K562 (cell line): ENCODE results near the gene RASSF7. TPM values are rescaled to one million over a fixed set of nuclear protein-coding genes. Genes with fewer than 3 reads are reported as not detected.

ENCODE experiments used
- ATAC-seq: fragments of 200-7000 bp; cut with Tn5 transposase; 3 replicates; pipeline ENCODE4 v1.9.1; 2020; ENCODE audit warnings: moderate library complexity
- BruUV-seq: library from RNA; stranded (reverse); fragments of 400-500 nt; replicated peaks from 2 replicates; lab custom pipeline; 2021; lab: Mats Ljungman, UMichigan
- CTCF ChIA-PET: fragments of 300-600 bp; formaldehyde crosslinking; extraction: SDS; loops from one replicate; lab custom pipeline; 2021; ENCODE audit warnings: low intra/inter-chr PET ratio; lab: Yijun Ruan, JAX
- POLR2A ChIA-PET: fragments of 300-600, 350-650 bp; sonication (Branson Sonifier 250); formaldehyde crosslinking; extraction: SDS; loops from one replicate; lab custom pipeline; 2021; ENCODE audit warnings: antibody characterized with exemption, inconsistent platforms; lab: Yijun Ruan, JAX
- DNase-seq, 4 experiments: peaks; one replicate each; pipeline versions ENCODE4 v3.0.0 to v3.0.0-alpha.2; 2011 to 2018; ENCODE audit warnings: low spot score in 3 of 4, mixed read lengths in 3 of 4; ENCODE audit errors: extremely low read depth in 1 of 4
- FAIRE-seq: peaks from 2 replicates; lab custom pipeline; 2011; peaks lifted over from hg19 to GRCh38; lab: Jason Lieb, UNC
- H2AFZ ChIP-seq: 2 replicates; pipeline ENCODE4 v1.6.0; 2011; ENCODE audit warnings: low read depth, low read length, control low read depth, inconsistent platforms
- H3K27ac ChIP-seq: fragments of 200-600 bp; 3 replicates; pipeline ENCODE4 v1.8.0; 2011; ENCODE audit warnings: low read depth, mild to moderate bottlenecking, control low read depth, inconsistent platforms, low read length, moderate library complexity, mixed read lengths; ENCODE audit errors: extremely low read depth
- H3K27me3 ChIP-seq, 2 experiments: fragments of 300-600 bp in 1 of 2; 2 replicates in 1 of 2; 3 replicates in 1 of 2; pipeline versions ENCODE4 v1.6.0 to v1.8.0; 2011; ENCODE audit warnings: inconsistent platforms in 2 of 2, low read length in 2 of 2, mild to moderate bottlenecking in 1 of 2, mixed read lengths in 1 of 2, moderate library complexity in 1 of 2; ENCODE audit not compliant: control insufficient read depth in 2 of 2, insufficient read depth in 2 of 2
- H3K36me3 ChIP-seq: fragments of 300-600 bp; 3 replicates; pipeline ENCODE4 v1.8.0; 2011; ENCODE audit warnings: mild to moderate bottlenecking, low read length, inconsistent platforms; ENCODE audit not compliant: control insufficient read depth, insufficient read depth
- H3K4me1 ChIP-seq, 2 experiments: fragments of 200-600 bp in 1 of 2; replicated peaks in 1 of 2; 2 replicates in 1 of 2; 3 replicates in 1 of 2; pipeline versions ENCODE4 v1.5.1 to v1.8.0; 2011; ENCODE audit warnings: inconsistent platforms in 2 of 2, low read length in 2 of 2, mild to moderate bottlenecking in 1 of 2, mixed read lengths in 1 of 2, moderate library complexity in 1 of 2; ENCODE audit not compliant: control insufficient read depth in 2 of 2, insufficient read depth in 2 of 2
- H3K4me2 ChIP-seq: 2 replicates; pipeline ENCODE4 v1.6.1; 2011; ENCODE audit warnings: low read length, control low read depth, inconsistent platforms, mixed read lengths; ENCODE audit not compliant: insufficient read depth
- H3K4me3 ChIP-seq: fragments of 200-600 bp; sonication (generic), shearing (Covaris generic); 2 replicates; pipeline ENCODE4 v1.5.1; 2016; ENCODE audit warnings: control low read depth, inconsistent platforms
- H3K79me2 ChIP-seq: fragments of 200-600 bp; 3 replicates; pipeline ENCODE4 v1.8.0; 2011; ENCODE audit warnings: low read length, inconsistent platforms; ENCODE audit not compliant: control insufficient read depth, insufficient read depth
- H3K9ac ChIP-seq, 2 experiments: 2 replicates each; pipeline versions ENCODE4 v1.6.0 to v1.6.1; 2011; ENCODE audit warnings: low read depth in 2 of 2, low read length in 2 of 2, control low read depth in 1 of 2, inconsistent platforms in 1 of 2, mild to moderate bottlenecking in 1 of 2, mixed read lengths in 1 of 2; ENCODE audit not compliant: insufficient read depth in 1 of 2
- H3K9me1 ChIP-seq: one replicate; pipeline ENCODE4 v1.6.0; 2011; ENCODE audit warnings: inconsistent platforms, mild to moderate bottlenecking, low read length, moderate library complexity; ENCODE audit not compliant: control insufficient read depth, insufficient read depth
- H3K9me3 ChIP-seq: replicated peaks from 2 replicates; pipeline ENCODE4 v1.5.1; 2011; ENCODE audit warnings: low read depth, low read length, inconsistent platforms; ENCODE audit not compliant: control insufficient read depth, insufficient read depth
- H4K20me1 ChIP-seq: replicated peaks from 2 replicates; pipeline ENCODE4 v1.6.1; 2011; ENCODE audit warnings: low read length, inconsistent platforms, mixed read lengths; ENCODE audit not compliant: control insufficient read depth, insufficient read depth
- BRCA1 ChIP-seq, 2 experiments: fragments of 450-650 bp in 1 of 2; sonication (generic) in 1 of 2; formaldehyde crosslinking in 1 of 2; IDR thresholded peaks; 2 replicates each; pipeline versions ENCODE4 v1.5.0 to v1.6.1; 2017 to 2020; ENCODE audit warnings: mild to moderate bottlenecking in 1 of 2, missing genetic modification reagents in 1 of 2
- CREM ChIP-seq: IDR thresholded peaks from 2 replicates; pipeline ENCODE4 v1.6.1; 2014; ENCODE audit warnings: antibody characterized with exemption, low read depth
- FOSL1 ChIP-seq: fragments of 200-800 bp; sonication (Bioruptor generic); conservative IDR thresholded peaks from 2 replicates; pipeline ENCODE4 v1.6.1; 2016; ENCODE audit warnings: missing genetic modification characterization, missing compliant biosample characterization
- NR2C2 ChIP-seq, 2 experiments: fragments of 200-800 bp in 1 of 2; sonication (Bioruptor generic) in 1 of 2; sonication (generic) in 1 of 2; formaldehyde crosslinking in 1 of 2; IDR thresholded peaks; 2 replicates each; pipeline versions ENCODE4 v1.6.1 to v1.8.0; 2016 to 2022; ENCODE audit warnings: mild to moderate bottlenecking in 1 of 2, missing compliant biosample characterization in 1 of 2, missing genetic modification characterization in 1 of 2, missing genetic modification reagents in 1 of 2
- RBFOX2 ChIP-seq: fragments of 200-400 bp; formaldehyde crosslinking; IDR thresholded peaks from 2 replicates; pipeline ENCODE4 v1.6.1; 2017; ENCODE audit warnings: low read depth, mild to moderate bottlenecking, low read length, moderate library complexity
- ZFPM2 ChIP-seq: fragments of 250-450 bp; sonication (Bioruptor Pico); IDR thresholded peaks from 2 replicates; pipeline ENCODE4 v1.5.1; 2022; ENCODE audit warnings: mild to moderate bottlenecking
- WGBS: fragments of 100-300 bp; shearing (Covaris generic); methylation state at CpG from one replicate; pipeline ENCODE4 v1.1.6; 2016; ENCODE audit warnings: low coverage, mixed read lengths; ENCODE audit not compliant: insufficient coverage; ENCODE audit errors: missing lambda C conversion rate; 5-methylcytosine and 5-hydroxymethylcytosine counted together
- in situ Hi-C: fragments of 300-500 bp; cut with MboI; formaldehyde crosslinking; loops from 4 replicates; pipeline ENCODE4 v1.15.0; 2018; ENCODE audit warnings: inconsistent platforms, mixed read lengths
- intact Hi-C: fragments of 100-400 bp; cut with micrococcal nuclease; formaldehyde crosslinking; loops from 2 replicates; pipeline ENCODE4 v1.14.2; 2022
- polyA plus RNA-seq, 8 experiments: library from polyadenylated mRNA; depleted of rRNA in 4 of 8; stranded (reverse) in 5 of 8; unstranded in 3 of 8; fragments of >200 nt; fragmentation: Nextera tagmentation in 2 of 8; fragmentation: Illumina TruSeq in 1 of 8; extraction: Ambion mirVana in 2 of 8; extraction: Trizol in 1 of 8; gene quantifications; 2 replicates each; pipeline versions ENCODE4 v1.2.1 to v1.2.3, GENCODE V29; 2011 to 2014; ENCODE audit warnings: inconsistent platforms in 1 of 8, missing spikeins in 1 of 8
- total RNA-seq, 7 experiments: library from RNA; depleted of rRNA in 6 of 7; stranded (reverse); fragments of >200 nt in 6 of 7; fragmentation: Illumina TruSeq in 2 of 7; extraction: Trizol in 2 of 7; gene quantifications; 2 replicates each; pipeline versions ENCODE4 v1.2.1 to v1.2.3, GENCODE V29; 2011 to 2021; ENCODE audit warnings: low replicate concordance in 1 of 7
- TF ChIP-seq, protein P1 (sequence below), 2 experiments: fragments of 450-650 bp in 1 of 2; sonication (generic) in 1 of 2; formaldehyde crosslinking in 1 of 2; IDR thresholded peaks; 2 replicates each; pipeline versions ENCODE4 v1.7.1 to v1.9.0; 2016 to 2022; ENCODE audit warnings: inconsistent platforms in 1 of 2, mild to moderate bottlenecking in 1 of 2, missing genetic modification reagents in 1 of 2
- TF ChIP-seq, protein P2 (sequence below), 2 experiments: fragments of 450-650 bp in 1 of 2; sonication (generic) in 1 of 2; formaldehyde crosslinking in 1 of 2; IDR thresholded peaks in 1 of 2; conservative IDR thresholded peaks in 1 of 2; 2 replicates each; pipeline versions ENCODE4 v1.6.1 to v1.8.1; 2016 to 2023; ENCODE audit warnings: mild to moderate bottlenecking in 2 of 2, moderate library complexity in 2 of 2, inconsistent platforms in 1 of 2, missing genetic modification reagents in 1 of 2

Gene RASSF7
- total and polyA plus RNA-seq, 9 of the 15 experiments (the other 6 are each of a cell fraction or from before 2014, with no cell fraction given), result 0.41 to 45.2 (median 18.6) TPM

DNA sequence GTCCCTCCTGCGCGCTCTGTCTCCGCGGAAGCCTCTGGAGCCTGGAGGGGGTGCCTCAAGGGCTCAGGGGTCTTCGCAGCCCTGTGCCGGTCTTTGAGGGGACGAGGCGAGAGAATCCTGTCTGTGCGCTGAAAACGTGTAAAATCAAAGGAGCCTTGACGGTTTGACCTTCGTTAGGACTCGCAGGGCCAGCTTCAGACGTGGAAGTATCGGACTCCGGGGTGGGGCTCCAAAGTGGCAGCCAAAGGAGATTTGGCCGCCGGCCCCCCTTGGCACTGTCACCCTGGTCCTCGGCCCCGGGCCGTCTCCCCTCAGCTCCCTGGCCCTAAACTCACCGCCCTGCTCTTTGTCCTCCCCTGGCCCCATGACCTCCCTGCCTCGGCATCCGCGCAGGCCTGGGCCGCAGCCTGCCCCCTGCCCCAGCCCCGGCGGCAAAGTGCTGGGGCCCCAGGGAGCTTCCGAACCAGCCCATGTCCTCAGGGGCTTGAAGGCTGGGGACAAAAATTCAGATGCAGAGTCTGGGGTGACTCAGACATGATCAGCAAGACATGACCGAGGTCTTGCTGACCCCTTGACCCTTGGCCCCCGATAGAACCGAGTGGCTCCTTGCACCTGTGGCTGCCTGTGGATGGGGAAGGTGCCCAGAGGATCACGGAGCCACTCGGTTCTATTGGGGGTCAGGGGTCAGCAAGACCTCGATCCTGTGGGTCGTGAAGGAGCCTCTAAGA lies 8.6 kb downstream of the RASSF7 start:
- H3K4me3 ChIP-seq, result peak overlapping the region; percentile 84
- TSS peak; percentile 90 for BruUV-seq
- H2AFZ ChIP-seq, result 0 out of 2 replicates have a peak overlapping the region, but pooled peaks have one; percentile 63
- H3K4me2 ChIP-seq, result peak overlapping the region; percentile 74
- intact Hi-C loops, result loop anchor here (10.0 kb wide), 1 partner anchor 225 kb away; the partner anchor contains the start of genes CEND1 and SLC25A22
- H3K4me1 ChIP-seq, result peaks cover 35 to 66% of the 10 kb centered on the region in 2 experiments
- H3K9me3 ChIP-seq, result no peaks in the 10 kb centered on the region
- DNase-seq, result peak in 1 of 4 experiments; percentile 43
- FAIRE-seq, result no peak
- POLR2A ChIA-PET, result interaction anchor here (0.6 to 1.4 kb wide), 6 partner anchors 8 to 247 kb away, joined by 3 to 5 read pairs (median 4); no protein-coding TSS in a partner anchor
- no peaks in the 10 kb centered on the region for H4K20me1 ChIP-seq
- H3K36me3 ChIP-seq, result peaks cover 10% of the 10 kb centered on the region; the same call in 2 of the 3 replicates
- peak overlapping the region; percentile 83 to 96 for H3K9ac ChIP-seq
- CTCF ChIA-PET, result interaction anchor here (0.7 kb wide), 1 partner anchor 130 kb away, joined by 4 read pairs; no protein-coding TSS in a partner anchor
- H3K9me1 ChIP-seq, result no peaks in the 10 kb centered on the region
- H3K27me3 ChIP-seq, result no peaks in the 10 kb centered on the region
- ATAC-seq, result no peak
- H3K27ac ChIP-seq, result peak overlapping the region; percentile 82
- in situ Hi-C loops, result no loop called here
- WGBS, result 30% methylated on average over 24 of the region's 36 CpGs
- peaks cover 33% of the 10 kb centered on the region for H3K79me2 ChIP-seq
- no peak for TF ChIP-seq CREM
- TF ChIP-seq, protein P1, sequence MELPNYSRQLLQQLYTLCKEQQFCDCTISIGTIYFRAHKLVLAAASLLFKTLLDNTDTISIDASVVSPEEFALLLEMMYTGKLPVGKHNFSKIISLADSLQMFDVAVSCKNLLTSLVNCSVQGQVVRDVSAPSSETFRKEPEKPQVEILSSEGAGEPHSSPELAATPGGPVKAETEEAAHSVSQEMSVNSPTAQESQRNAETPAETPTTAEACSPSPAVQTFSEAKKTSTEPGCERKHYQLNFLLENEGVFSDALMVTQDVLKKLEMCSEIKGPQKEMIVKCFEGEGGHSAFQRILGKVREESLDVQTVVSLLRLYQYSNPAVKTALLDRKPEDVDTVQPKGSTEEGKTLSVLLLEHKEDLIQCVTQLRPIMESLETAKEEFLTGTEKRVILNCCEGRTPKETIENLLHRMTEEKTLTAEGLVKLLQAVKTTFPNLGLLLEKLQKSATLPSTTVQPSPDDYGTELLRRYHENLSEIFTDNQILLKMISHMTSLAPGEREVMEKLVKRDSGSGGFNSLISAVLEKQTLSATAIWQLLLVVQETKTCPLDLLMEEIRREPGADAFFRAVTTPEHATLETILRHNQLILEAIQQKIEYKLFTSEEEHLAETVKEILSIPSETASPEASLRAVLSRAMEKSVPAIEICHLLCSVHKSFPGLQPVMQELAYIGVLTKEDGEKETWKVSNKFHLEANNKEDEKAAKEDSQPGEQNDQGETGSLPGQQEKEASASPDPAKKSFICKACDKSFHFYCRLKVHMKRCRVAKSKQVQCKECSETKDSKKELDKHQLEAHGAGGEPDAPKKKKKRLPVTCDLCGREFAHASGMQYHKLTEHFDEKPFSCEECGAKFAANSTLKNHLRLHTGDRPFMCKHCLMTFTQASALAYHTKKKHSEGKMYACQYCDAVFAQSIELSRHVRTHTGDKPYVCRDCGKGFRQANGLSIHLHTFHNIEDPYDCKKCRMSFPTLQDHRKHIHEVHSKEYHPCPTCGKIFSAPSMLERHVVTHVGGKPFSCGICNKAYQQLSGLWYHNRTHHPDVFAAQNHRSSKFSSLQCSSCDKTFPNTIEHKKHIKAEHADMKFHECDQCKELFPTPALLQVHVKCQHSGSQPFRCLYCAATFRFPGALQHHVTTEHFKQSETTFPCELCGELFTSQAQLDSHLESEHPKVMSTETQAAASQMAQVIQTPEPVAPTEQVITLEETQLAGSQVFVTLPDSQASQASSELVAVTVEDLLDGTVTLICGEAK (IDR thresholded peaks at IDR 0.05), result 0 out of 2 replicates have a peak, but pooled peaks have one; percentile 38
- TF ChIP-seq, protein P1 (CRISPR knock-in tag; IDR thresholded peaks at IDR 0.05), result no peak
- TF ChIP-seq, protein P2, sequence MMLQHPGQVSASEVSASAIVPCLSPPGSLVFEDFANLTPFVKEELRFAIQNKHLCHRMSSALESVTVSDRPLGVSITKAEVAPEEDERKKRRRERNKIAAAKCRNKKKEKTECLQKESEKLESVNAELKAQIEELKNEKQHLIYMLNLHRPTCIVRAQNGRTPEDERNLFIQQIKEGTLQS (IDR thresholded peaks at IDR 0.05), result 0 out of 2 replicates have a peak, but pooled peaks have one; percentile 12
- TF ChIP-seq, protein P2 (CRISPR knock-in tag; conservative IDR thresholded peaks at IDR 0.05), result no peak
- TF ChIP-seq BRCA1 (IDR thresholded peaks at IDR 0.05), result no peak
- TF ChIP-seq BRCA1 (CRISPR knock-in tag; IDR thresholded peaks at IDR 0.05), result no peak
- peak; percentile 43 for TF ChIP-seq RBFOX2
- no peak for TF ChIP-seq NR2C2 (CRISPR knock-in tag; IDR thresholded peaks at IDR 0.05)
- TF ChIP-seq NR2C2 (tag; IDR thresholded peaks at IDR 0.05), result peak; percentile 67
- TF ChIP-seq ZFPM2 (CRISPR knock-in tag), result no peak
- TF ChIP-seq FOSL1 (tag), result peak; percentile 44; the same call in 1 of the 2 replicates
